WERI-Rb-1 (cell line): Measurements from ENCODE around the gene RNF32.
"Not testable (repeated sequence)": the region's sequence is repeated elsewhere in the genome, so short reads cannot be mapped to it uniquely, and the experiment has no call there.

ENCODE experiments used
- DNase-seq: peaks from one replicate; pipeline ENCODE4 v3.0.0-alpha.2; 2020
- H3K27ac ChIP-seq: fragments of 250-450 bp; sonication (Bioruptor Pico); 2 replicates; pipeline ENCODE4 v1.5.1; 2020; ENCODE audit warnings: mild to moderate bottlenecking, moderate library complexity
- H3K27me3 ChIP-seq: fragments of 250-450 bp; sonication (Bioruptor Pico); 2 replicates; pipeline ENCODE4 v1.5.1; 2021; ENCODE audit warnings: mild to moderate bottlenecking, low read depth, moderate library complexity; ENCODE audit not compliant: insufficient read depth, severe bottlenecking
- H3K36me3 ChIP-seq: fragments of 250-450 bp; sonication (Bioruptor Pico); 2 replicates; pipeline ENCODE4 v1.5.1; 2020; ENCODE audit warnings: mild to moderate bottlenecking, moderate library complexity
- H3K4me3 ChIP-seq: 2 replicates; pipeline ENCODE4 v1.5.1; 2011; ENCODE audit warnings: low read depth, mild to moderate bottlenecking, control low read depth, low read length
- H3K9me3 ChIP-seq: fragments of 250-450 bp; sonication (Bioruptor Pico); 2 replicates; pipeline ENCODE4 v1.5.1; 2021; ENCODE audit warnings: mild to moderate bottlenecking, moderate library complexity; ENCODE audit not compliant: severe bottlenecking
- CTCF ChIP-seq: IDR thresholded peaks from 2 replicates; pipeline ENCODE4 v1.5.1; 2011; ENCODE audit warnings: low read depth, mild to moderate bottlenecking, control low read depth, inconsistent platforms, low read length

RNF32 gene

GRCh38 chr7:156635529-156636385, 4.8 kb upstream of the RNF32 start:
- TF ChIP-seq CTCF = no peak

GRCh38 chr7:156637093-156637492, 3.5 kb upstream of the RNF32 start:
- not testable (repeated sequence) for H3K9me3 ChIP-seq, H3K27ac ChIP-seq, H3K27me3 ChIP-seq, H3K36me3 ChIP-seq, H3K4me3 ChIP-seq, DNase-seq

More at GRCh38 chr7:156635529-156636385, 4.8 kb upstream of the RNF32 start:
- no peak overlapping the region for H3K27ac ChIP-seq
- peaks cover 9% of the 10 kb centered on the region for H3K9me3 ChIP-seq
- peaks cover 9% of the 10 kb centered on the region for H3K27me3 ChIP-seq
- no peak overlapping the region for H3K4me3 ChIP-seq
- H3K36me3 ChIP-seq = no peaks in the 10 kb centered on the region
- DNase-seq = no peak

- no peaks in the 10 kb centered on the region for H3K27me3 ChIP-seq
- peaks cover 9% of the 10 kb centered on the region for H3K9me3 ChIP-seq
- no peak for TF ChIP-seq CTCF
- H3K27ac ChIP-seq = no peak overlapping the region
- no peak overlapping the region for H3K4me3 ChIP-seq
- no peak for DNase-seq
- H3K36me3 ChIP-seq = no peaks in the 10 kb centered on the region
Observed at GRCh38 chr7:156638443-156639077, 2.0 kb upstream of the RNF32 start.

GRCh38 chr7:156639426-156640256, 933 bp upstream of the RNF32 start:
- DNase-seq = no peak
- Histone ChIP-seq H3K27ac (no peak overlapping the region; the same call in 1 of the 2 replicates), H3K4me3 (peak overlapping the region; percentile 75), H3K27me3 (no peaks in the 10 kb centered on the region), H3K36me3 (no peaks in the 10 kb centered on the region), H3K9me3 (peaks cover 9% of the 10 kb centered on the region)
- no peak for TF ChIP-seq CTCF

- Histone ChIP-seq H3K27me3 (no peaks in the 10 kb centered on the region), H3K4me3 (peak overlapping the region; percentile 75), H3K27ac (peak overlapping the region; percentile 75), H3K36me3 (no peaks in the 10 kb centered on the region), H3K9me3 (peaks cover 9% of the 10 kb centered on the region)
- TF ChIP-seq CTCF = no peak
- DNase-seq = no peak
Observed at GRCh38 chr7:156640949-156641485, 443 bp downstream of the RNF32 start.
